ENCODE data around the gene LGR6.

Gene LGR6

DNA sequence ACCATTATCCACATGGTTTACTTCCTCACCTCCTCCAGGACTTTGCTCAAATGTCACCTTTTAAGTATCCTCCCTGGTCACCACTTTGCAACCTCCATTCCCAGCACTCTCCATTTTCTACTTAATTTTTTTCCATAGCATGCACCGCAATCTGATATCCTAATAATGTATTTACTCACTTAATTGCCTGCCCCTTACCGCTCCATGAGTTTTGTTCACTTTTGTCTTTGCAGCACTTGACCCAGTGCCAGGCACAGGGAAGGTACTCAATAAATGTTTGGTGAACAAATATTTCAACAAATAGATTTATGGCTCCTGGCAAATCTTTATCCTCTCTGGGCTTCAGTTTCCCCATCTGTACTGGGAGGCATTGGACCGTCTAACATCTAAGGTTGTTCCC lies 94.6 kb downstream of the LGR6 start:
- no peak overlapping the region for H3K4me3 ChIP-seq (ENCODE audit: insufficient read depth, low read depth, low read length)
- H3K36me3 ChIP-seq (ENCODE audit: control insufficient read depth, insufficient read depth, low read length) = no peaks in the 10 kb centered on the region
- no peak overlapping the region for H3K27ac ChIP-seq (ENCODE audit: insufficient read depth, low read depth, low read length, poor library complexity, severe bottlenecking)
- H3K9me3 ChIP-seq (ENCODE audit: control insufficient read depth, low read length) = no peaks in the 10 kb centered on the region
- 61 to 65% methylated on average over 3 of the region's 3 CpGs for WGBS, 2 experiments
- H3K4me1 ChIP-seq (ENCODE audit: control insufficient read depth, insufficient read depth, low read length) = no peaks in the 10 kb centered on the region
- no peaks in the 10 kb centered on the region for H3K27me3 ChIP-seq (ENCODE audit: control insufficient read depth, insufficient read depth, low read length, poor library complexity, severe bottlenecking)

GRCh38 chr1:202289009-202289408 lies 95.4 kb downstream of the LGR6 start:
- H3K4me1 ChIP-seq (ENCODE audit: control insufficient read depth, insufficient read depth, low read length) = no peaks in the 10 kb centered on the region
- H3K27me3 ChIP-seq (ENCODE audit: control insufficient read depth, insufficient read depth, low read length, poor library complexity, severe bottlenecking) = no peaks in the 10 kb centered on the region
- 70 to 72% methylated on average over 4 of the region's 4 CpGs for WGBS, 2 experiments
- H3K36me3 ChIP-seq (ENCODE audit: control insufficient read depth, insufficient read depth, low read length) = no peaks in the 10 kb centered on the region
- H3K27ac ChIP-seq (ENCODE audit: insufficient read depth, low read depth, low read length, poor library complexity, severe bottlenecking) = no peak overlapping the region
- H3K4me3 ChIP-seq (ENCODE audit: insufficient read depth, low read depth, low read length) = no peak overlapping the region
- no peaks in the 10 kb centered on the region for H3K9me3 ChIP-seq (ENCODE audit: control insufficient read depth, low read length)

DNA sequence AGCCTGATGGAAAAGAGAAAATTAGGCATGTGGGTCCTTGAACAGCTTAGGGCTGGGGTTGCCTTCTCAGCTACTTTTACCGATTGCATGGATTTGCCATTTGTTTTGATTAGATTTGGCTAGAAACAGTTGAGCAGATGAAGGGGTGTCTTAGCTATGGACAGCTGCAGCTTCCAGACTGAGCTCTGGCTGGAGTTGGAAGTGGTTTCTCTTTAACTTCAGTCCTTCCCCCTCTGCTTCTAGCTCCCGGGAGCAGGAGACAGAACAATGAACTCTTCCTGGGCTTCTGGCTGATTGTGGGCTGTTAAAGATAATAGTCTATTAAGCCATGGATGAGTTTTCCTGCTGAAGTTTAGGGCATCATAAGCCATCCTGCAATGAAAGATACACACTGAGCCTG lies 97.4 kb downstream of the LGR6 start:
- no peak overlapping the region for H3K27ac ChIP-seq (ENCODE audit: insufficient read depth, low read depth, low read length, poor library complexity, severe bottlenecking)
- no peaks in the 10 kb centered on the region for H3K36me3 ChIP-seq (ENCODE audit: control insufficient read depth, insufficient read depth, low read length)
- no peak overlapping the region for H3K4me3 ChIP-seq (ENCODE audit: insufficient read depth, low read depth, low read length)
- no peaks in the 10 kb centered on the region for H3K9me3 ChIP-seq (ENCODE audit: control insufficient read depth, low read length)
- H3K27me3 ChIP-seq (ENCODE audit: control insufficient read depth, insufficient read depth, low read length, poor library complexity, severe bottlenecking) = no peaks in the 10 kb centered on the region
- H3K4me1 ChIP-seq (ENCODE audit: control insufficient read depth, insufficient read depth, low read length) = no peaks in the 10 kb centered on the region
- WGBS, 2 experiments = 73 to 96% methylated on average over 1 to 2 of the region's 2 CpGs

DNA sequence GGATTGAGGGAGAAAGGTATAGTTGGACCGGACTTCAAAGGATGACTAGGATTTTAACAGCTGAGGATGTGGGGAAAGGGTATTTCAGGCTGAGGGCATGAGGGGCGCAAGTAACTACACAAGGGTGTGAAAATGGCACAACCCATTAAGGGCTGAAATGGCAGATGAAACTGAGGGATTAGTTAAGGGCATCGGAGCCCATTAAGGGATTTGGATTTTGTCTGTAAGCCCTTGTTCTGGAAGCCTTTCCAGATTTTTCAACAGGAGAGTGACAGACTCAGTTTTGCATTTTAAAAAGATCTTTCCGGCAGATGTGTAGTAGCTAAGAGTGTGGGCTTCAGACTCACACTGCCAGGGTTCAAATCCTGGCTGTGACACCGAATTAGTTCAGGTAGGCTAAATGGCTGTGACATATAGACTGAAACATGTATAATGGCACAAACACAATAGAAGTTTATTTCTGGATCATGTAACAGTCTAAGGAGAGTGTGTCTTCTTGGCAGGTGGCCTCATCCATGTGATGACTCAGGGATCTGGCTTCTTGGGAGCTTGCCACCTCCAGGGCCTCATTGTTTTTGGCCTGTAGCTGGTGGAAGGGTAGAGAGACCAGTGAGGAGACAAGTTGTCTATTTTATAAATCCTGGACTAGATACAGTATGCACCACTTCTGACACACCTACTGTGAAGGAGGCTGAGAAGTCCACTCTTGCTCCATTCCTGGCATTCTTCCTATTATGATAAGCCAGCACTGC lies 98.5 kb downstream of the LGR6 start:
- H3K36me3 ChIP-seq (ENCODE audit: control insufficient read depth, insufficient read depth, low read length) = no peaks in the 10 kb centered on the region
- no peaks in the 10 kb centered on the region for H3K27me3 ChIP-seq (ENCODE audit: control insufficient read depth, insufficient read depth, low read length, poor library complexity, severe bottlenecking)
- H3K4me3 ChIP-seq (ENCODE audit: insufficient read depth, low read depth, low read length) = no peak overlapping the region
- H3K9me3 ChIP-seq (ENCODE audit: control insufficient read depth, low read length) = no peaks in the 10 kb centered on the region
- no peak overlapping the region for H3K27ac ChIP-seq (ENCODE audit: insufficient read depth, low read depth, low read length, poor library complexity, severe bottlenecking)
- no peaks in the 10 kb centered on the region for H3K4me1 ChIP-seq (ENCODE audit: control insufficient read depth, insufficient read depth, low read length)
- WGBS, 2 experiments = 91 to 95% methylated on average over 5 of the region's 5 CpGs

DNA sequence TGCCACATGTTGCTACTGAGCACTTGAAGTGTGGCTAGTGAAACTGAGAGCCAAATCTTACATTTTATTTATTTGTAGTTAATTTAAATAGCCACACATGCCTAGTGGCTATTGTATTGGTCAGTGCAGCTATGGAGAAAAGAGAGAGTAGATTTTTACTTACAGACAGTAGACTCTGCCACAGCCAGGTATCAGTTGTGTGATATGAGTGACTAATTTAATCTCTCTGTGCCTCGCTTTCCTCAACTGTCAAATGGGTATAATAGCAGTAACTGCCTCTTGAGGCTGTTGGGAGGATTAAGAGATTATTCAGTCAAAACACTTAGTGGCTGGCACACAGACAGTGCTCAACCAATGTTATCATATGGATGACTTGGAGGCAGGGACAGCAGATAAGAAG lies 99.2 kb downstream of the LGR6 start:
- Histone ChIP-seq H3K4me3 (ENCODE audit: insufficient read depth, low read depth, low read length) (no peak overlapping the region), H3K4me1 (ENCODE audit: control insufficient read depth, insufficient read depth, low read length) (no peaks in the 10 kb centered on the region), H3K27me3 (ENCODE audit: control insufficient read depth, insufficient read depth, low read length, poor library complexity, severe bottlenecking) (no peaks in the 10 kb centered on the region), H3K9me3 (ENCODE audit: control insufficient read depth, low read length) (no peaks in the 10 kb centered on the region), H3K27ac (ENCODE audit: insufficient read depth, low read depth, low read length, poor library complexity, severe bottlenecking) (no peak overlapping the region), H3K36me3 (ENCODE audit: control insufficient read depth, insufficient read depth, low read length) (no peaks in the 10 kb centered on the region)
- WGBS, 2 experiments = 95 to 97% methylated on average over 1 of the region's 1 CpG

DNA sequence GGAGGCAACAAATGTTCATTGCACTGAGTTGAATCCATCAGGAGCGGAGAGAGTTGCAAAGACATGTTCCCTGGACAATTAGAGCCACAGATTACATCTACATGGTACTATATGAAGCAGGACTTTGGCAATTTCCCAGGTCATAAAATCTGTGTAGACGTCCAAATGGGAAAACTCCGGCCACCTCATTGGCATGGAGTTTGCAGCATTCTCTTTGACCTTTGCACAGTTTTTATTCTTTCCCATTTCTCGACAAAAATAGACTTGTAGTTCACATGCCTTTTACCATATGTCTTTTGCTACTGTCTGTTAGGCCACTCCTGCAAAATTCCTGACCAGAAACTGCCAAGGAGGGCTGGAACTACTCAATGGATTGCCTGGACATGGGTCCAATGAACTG lies 100.0 kb downstream of the LGR6 start:
- H3K4me3 ChIP-seq (ENCODE audit: insufficient read depth, low read depth, low read length) = no peak overlapping the region
- no peaks in the 10 kb centered on the region for H3K4me1 ChIP-seq (ENCODE audit: control insufficient read depth, insufficient read depth, low read length)
- WGBS, 2 experiments = 95% methylated on average over 4 of the region's 4 CpGs
- no peaks in the 10 kb centered on the region for H3K9me3 ChIP-seq (ENCODE audit: control insufficient read depth, low read length)
- no peaks in the 10 kb centered on the region for H3K27me3 ChIP-seq (ENCODE audit: control insufficient read depth, insufficient read depth, low read length, poor library complexity, severe bottlenecking)
- H3K36me3 ChIP-seq (ENCODE audit: control insufficient read depth, insufficient read depth, low read length) = no peaks in the 10 kb centered on the region
- H3K27ac ChIP-seq (ENCODE audit: insufficient read depth, low read depth, low read length, poor library complexity, severe bottlenecking) = no peak overlapping the region

- peaks cover 1% of the 10 kb centered on the region for H3K4me1 ChIP-seq (ENCODE audit: control insufficient read depth, insufficient read depth, low read length)
- no peaks in the 10 kb centered on the region for H3K27me3 ChIP-seq (ENCODE audit: control insufficient read depth, insufficient read depth, low read length, poor library complexity, severe bottlenecking)
- no peak overlapping the region for H3K27ac ChIP-seq (ENCODE audit: insufficient read depth, low read depth, low read length, poor library complexity, severe bottlenecking)
- no peaks in the 10 kb centered on the region for H3K9me3 ChIP-seq (ENCODE audit: control insufficient read depth, low read length)
- no peak overlapping the region for H3K4me3 ChIP-seq (ENCODE audit: insufficient read depth, low read depth, low read length)
- no peaks in the 10 kb centered on the region for H3K36me3 ChIP-seq (ENCODE audit: control insufficient read depth, insufficient read depth, low read length)
- 97 to 98% methylated on average over 9 of the region's 9 CpGs for WGBS, 2 experiments
Observed at GRCh38 chr1:202302166-202302565, 108.6 kb downstream of the LGR6 start.

DNA sequence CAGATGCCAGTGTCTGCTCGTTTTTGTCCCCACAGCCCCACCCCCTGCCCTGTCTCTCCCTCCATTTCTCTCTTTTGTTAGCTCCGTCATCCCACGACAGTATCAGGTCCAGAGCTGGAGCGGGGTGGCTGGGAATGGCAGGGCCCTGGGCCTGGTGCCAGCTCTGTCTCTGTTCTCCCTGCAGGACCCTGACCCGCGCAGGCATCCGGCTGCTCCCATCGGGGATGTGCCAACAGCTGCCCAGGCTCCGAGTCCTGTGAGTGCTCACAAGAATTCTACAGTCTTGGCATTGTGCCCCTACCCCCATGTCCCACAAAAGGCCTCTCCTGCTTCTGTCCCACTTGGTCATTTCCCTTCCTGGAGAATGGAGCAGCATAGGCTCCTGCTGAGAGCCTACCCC lies 110.8 kb downstream of the LGR6 start:
- no peak overlapping the region for H3K4me3 ChIP-seq (ENCODE audit: insufficient read depth, low read depth, low read length)
- no peak overlapping the region for H3K27ac ChIP-seq (ENCODE audit: insufficient read depth, low read depth, low read length, poor library complexity, severe bottlenecking)
- 88 to 89% methylated on average over 9 of the region's 9 CpGs for WGBS, 2 experiments
- H3K36me3 ChIP-seq (ENCODE audit: control insufficient read depth, insufficient read depth, low read length) = no peaks in the 10 kb centered on the region
- no peaks in the 10 kb centered on the region for H3K27me3 ChIP-seq (ENCODE audit: control insufficient read depth, insufficient read depth, low read length, poor library complexity, severe bottlenecking)
- peaks cover 5% of the 10 kb centered on the region for H3K4me1 ChIP-seq (ENCODE audit: control insufficient read depth, insufficient read depth, low read length)
- H3K9me3 ChIP-seq (ENCODE audit: control insufficient read depth, low read length) = no peaks in the 10 kb centered on the region

DNA sequence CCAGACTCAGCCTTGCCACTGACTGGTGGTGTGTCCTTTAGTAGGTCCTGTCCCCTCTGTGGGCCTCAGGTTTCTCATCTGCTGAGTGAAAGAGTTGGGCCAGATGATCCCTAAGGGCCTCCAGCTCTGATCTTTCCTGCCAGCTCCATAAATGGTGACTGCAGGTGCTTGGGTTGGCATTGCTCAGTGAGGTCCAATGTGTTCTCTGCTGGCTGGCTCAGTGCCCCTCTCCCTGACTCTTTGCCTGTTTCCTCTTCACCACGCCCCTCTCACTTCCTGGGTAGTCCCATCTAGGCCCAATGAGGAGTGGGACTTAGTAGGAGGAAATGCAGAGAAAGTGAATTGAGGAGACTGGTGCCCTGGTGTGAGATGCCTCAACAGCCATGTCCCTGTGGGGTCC lies 111.6 kb downstream of the LGR6 start:
- Histone ChIP-seq H3K9me3 (ENCODE audit: control insufficient read depth, low read length) (no peaks in the 10 kb centered on the region), H3K4me3 (ENCODE audit: insufficient read depth, low read depth, low read length) (no peak overlapping the region), H3K27ac (ENCODE audit: insufficient read depth, low read depth, low read length, poor library complexity, severe bottlenecking) (no peak overlapping the region), H3K27me3 (ENCODE audit: control insufficient read depth, insufficient read depth, low read length, poor library complexity, severe bottlenecking) (no peaks in the 10 kb centered on the region), H3K4me1 (ENCODE audit: control insufficient read depth, insufficient read depth, low read length) (peaks cover 5% of the 10 kb centered on the region), H3K36me3 (ENCODE audit: control insufficient read depth, insufficient read depth, low read length) (no peaks in the 10 kb centered on the region)
- 100% methylated on average over 1 of the region's 1 CpG; no CpG with 5 or more reads in 1 of the 2 experiments for WGBS, 2 experiments

DNA sequence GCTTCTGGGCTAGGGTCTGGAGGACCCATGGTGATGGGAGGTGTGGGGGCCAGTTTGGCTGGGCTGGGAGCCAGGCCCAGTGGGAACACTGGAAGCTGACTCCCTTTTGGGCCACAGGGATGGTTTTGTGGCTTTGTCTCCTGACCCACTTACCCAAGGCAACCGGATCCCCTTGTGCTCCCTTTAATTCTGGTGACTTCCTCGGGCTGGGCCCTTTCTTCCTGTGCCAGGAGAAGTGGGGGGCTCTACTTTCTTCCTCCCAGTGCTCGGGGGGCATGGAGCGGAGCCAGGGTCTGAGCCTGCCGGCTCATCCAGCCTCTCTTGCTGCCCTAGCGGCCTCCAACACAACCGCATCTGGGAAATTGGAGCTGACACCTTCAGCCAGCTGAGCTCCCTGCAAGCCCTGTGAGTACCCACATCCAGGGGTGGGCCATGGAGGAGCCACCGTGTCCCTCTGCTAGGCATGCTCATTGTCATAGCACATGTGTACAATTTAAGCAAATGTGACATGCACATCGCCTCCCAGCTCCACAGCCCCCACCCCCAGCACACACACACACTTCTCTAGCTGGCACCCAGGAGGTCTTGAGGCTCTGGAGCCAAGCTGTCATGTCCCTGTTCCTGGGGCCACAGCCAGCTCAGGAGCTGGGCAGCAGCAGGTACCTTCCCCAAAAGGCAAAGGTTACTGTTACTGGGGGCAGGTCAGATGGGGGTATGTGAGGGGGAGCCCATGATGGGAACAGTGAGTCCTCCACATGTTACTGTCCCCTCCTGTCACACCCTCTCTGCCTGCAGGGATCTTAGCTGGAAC lies 113.1 kb downstream of the LGR6 start:
- Histone ChIP-seq H3K27ac (ENCODE audit: insufficient read depth, low read depth, low read length, poor library complexity, severe bottlenecking) (no peak overlapping the region), H3K36me3 (ENCODE audit: control insufficient read depth, insufficient read depth, low read length) (no peaks in the 10 kb centered on the region), H3K4me3 (ENCODE audit: insufficient read depth, low read depth, low read length) (no peak overlapping the region), H3K4me1 (ENCODE audit: control insufficient read depth, insufficient read depth, low read length) (peaks cover 5% of the 10 kb centered on the region), H3K27me3 (ENCODE audit: control insufficient read depth, insufficient read depth, low read length, poor library complexity, severe bottlenecking) (no peaks in the 10 kb centered on the region), H3K9me3 (ENCODE audit: control insufficient read depth, low read length) (no peaks in the 10 kb centered on the region)
- 91 to 92% methylated on average over 9 of the region's 9 CpGs for WGBS, 2 experiments
